LHCN-M2 (cell line): ENCODE results near the gene CEP104. TPM values are rescaled to one million over a fixed set of nuclear protein-coding genes. Genes with fewer than 3 reads are reported as not detected.

Experiments
- DNase-seq: peaks from one replicate; pipeline ENCODE4 v3.0.0-alpha.2; 2012; ENCODE audit warnings: low read depth
- total RNA-seq: library from RNA; depleted of rRNA; stranded (reverse); fragments of >200 nt; gene quantifications from 2 replicates; pipeline ENCODE4 v1.2.3, GENCODE V29; 2014; rRNA removed

CEP104 gene
- total RNA-seq, 1 experiment from 2014 or later: 14.6 TPM

GRCh38 chr1:3762873-3763228 lies 94.2 kb downstream of the CEP104 start:
- DNase-seq: no peak

GRCh38 chr1:3762151-3762872 lies 94.7 kb downstream of the CEP104 start:
- DNase-seq: no peak

Other genes starting within 250 kb of the CEP104 start
- 0.11 and 0.26 TPM in 2 replicates for gene MEGF6, start 245.7 kb downstream of the CEP104 start, total RNA-seq
- gene TPRG1L, start 232.2 kb downstream of the CEP104 start, total RNA-seq: 12.4 and 19.6 TPM in 2 replicates
- 23.3 and 23.7 TPM in 2 replicates for gene WRAP73, start 207.1 kb downstream of the CEP104 start, total RNA-seq
- 2.4 and 2.6 TPM in 2 replicates for gene TP73, start 204.7 kb downstream of the CEP104 start, total RNA-seq
- gene CCDC27, start 104.8 kb downstream of the CEP104 start, total RNA-seq: not detected in 2 replicates
- not detected in 2 replicates for gene SMIM1, start 84.5 kb downstream of the CEP104 start, total RNA-seq
- gene LRRC47, start 60.7 kb downstream of the CEP104 start, total RNA-seq: 33.7 and 44.1 TPM in 2 replicates
- gene DFFB, start 265 bp upstream of the CEP104 start, total RNA-seq: 6.6 and 7.2 TPM in 2 replicates
- gene C1orf174, start 43.1 kb upstream of the CEP104 start, total RNA-seq: 31.8 and 38.3 TPM in 2 replicates